ENCODE data around the gene MRTFB.

- TF ChIP-seq, protein P1, sequence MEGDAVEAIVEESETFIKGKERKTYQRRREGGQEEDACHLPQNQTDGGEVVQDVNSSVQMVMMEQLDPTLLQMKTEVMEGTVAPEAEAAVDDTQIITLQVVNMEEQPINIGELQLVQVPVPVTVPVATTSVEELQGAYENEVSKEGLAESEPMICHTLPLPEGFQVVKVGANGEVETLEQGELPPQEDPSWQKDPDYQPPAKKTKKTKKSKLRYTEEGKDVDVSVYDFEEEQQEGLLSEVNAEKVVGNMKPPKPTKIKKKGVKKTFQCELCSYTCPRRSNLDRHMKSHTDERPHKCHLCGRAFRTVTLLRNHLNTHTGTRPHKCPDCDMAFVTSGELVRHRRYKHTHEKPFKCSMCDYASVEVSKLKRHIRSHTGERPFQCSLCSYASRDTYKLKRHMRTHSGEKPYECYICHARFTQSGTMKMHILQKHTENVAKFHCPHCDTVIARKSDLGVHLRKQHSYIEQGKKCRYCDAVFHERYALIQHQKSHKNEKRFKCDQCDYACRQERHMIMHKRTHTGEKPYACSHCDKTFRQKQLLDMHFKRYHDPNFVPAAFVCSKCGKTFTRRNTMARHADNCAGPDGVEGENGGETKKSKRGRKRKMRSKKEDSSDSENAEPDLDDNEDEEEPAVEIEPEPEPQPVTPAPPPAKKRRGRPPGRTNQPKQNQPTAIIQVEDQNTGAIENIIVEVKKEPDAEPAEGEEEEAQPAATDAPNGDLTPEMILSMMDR (conservative IDR thresholded peaks at IDR 0.05; ENCODE audit: low read depth in 2 of 2) = no peak
- no peak for TF ChIP-seq ZNF331 (CRISPR knock-in tag; IDR thresholded peaks at IDR 0.05; ENCODE audit: low read depth)
- TF ChIP-seq CREB1 (CRISPR knock-in tag; IDR thresholded peaks at IDR 0.05; ENCODE audit: low read depth) = no peak
Observed at GRCh38 chr16:14035092-14035491, 36.0 kb upstream of the MRTFB start.
